ENCODE data around the gene ERBB2. TPM values are rescaled to one million over a fixed set of nuclear protein-coding genes. Genes with fewer than 3 reads are reported as not detected.

Gene ERBB2
- total RNA-seq, 4 donors from 2014 or later = 144 to 192 (median 173) TPM

DNA sequence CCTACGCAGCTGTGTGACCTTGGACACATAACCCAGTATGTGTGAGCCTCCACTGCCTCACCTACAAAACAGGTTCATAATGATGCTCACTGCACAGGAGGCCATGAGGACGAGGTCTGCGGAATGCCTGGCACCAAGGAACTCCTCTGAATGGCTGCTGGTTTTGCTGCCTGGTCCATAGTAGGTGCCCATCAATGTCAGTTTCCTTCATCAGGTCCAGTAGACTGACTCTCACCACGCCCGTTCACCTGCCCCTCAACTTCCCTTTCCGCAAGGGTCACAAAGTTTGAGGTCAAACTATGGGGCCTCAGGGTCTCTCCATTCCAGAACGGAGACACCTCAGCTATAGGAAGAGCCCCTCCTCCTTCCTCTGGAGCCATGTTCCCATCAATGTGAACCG is 22.8 kb upstream of the ERBB2 start:
- H3K9me3 ChIP-seq = no peaks in the 10 kb centered on the region
- H3K27ac ChIP-seq = no peak overlapping the region
- no peak for DNase-seq (ENCODE audit: low spot score in 2 of 2)
- peaks cover 28% of the 10 kb centered on the region for H3K4me1 ChIP-seq
- H3K4me3 ChIP-seq = no peak overlapping the region
- H3K27me3 ChIP-seq = no peaks in the 10 kb centered on the region
- WGBS = 90% methylated on average over 7 of the region's 8 CpGs
- H3K36me3 ChIP-seq = peaks cover 8% of the 10 kb centered on the region
- TF ChIP-seq CTCF (IDR thresholded peaks at IDR 0.05) (no peak), POLR2A (IDR thresholded peaks at IDR 0.05) (no peak), POLR2AphosphoS5 (IDR thresholded peaks at IDR 0.05) (no peak), EP300 (IDR thresholded peaks at IDR 0.05) (no peak)

DNA sequence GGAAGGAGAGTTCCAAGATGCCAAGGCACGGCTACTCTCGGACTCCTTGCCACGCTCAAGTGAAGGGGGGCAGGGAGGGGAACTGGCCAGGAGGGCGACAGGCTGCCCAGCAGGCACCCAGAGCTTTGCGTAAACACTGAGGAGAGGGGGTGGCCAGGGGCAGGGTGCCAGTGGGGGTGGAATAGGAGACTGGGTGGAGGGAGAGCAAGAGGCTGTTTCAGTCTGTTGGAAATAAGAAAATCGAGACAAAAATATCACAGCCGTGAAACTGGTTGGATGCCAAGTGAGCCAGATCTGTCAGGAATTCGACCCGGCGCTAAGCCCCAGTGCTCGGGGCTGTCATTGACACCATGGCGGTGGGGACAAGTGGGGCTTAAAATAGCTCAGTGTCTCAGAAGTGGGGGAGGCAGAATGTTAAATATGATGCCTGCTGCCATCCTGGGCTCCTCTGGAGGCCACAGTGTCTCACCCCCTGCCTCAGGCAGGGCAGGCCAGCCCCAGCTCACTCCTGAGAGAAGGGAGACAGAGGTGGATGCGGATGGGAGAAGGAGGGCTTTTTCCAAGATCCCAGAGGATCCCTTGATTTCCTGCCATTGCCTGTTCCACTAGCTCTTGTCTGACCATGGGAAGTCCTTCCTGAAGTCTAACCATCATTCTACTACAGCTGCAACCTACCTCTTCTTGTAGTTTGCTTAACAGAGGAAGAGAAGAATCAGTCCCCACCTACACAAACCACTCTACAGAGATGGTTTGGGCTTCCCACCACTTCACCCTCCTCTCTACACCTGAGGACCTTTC is 22.1 kb upstream of the ERBB2 start:
- Histone ChIP-seq H3K4me3 (no peak overlapping the region), H3K4me1 (peaks cover 25% of the 10 kb centered on the region), H3K27me3 (no peaks in the 10 kb centered on the region), H3K36me3 (peaks cover 11% of the 10 kb centered on the region), H3K27ac (no peak overlapping the region), H3K9me3 (no peaks in the 10 kb centered on the region)
- no peak for TF ChIP-seq POLR2AphosphoS5 (IDR thresholded peaks at IDR 0.05)
- no peak for TF ChIP-seq POLR2A (IDR thresholded peaks at IDR 0.05)
- no peak for TF ChIP-seq CTCF (IDR thresholded peaks at IDR 0.05)
- TF ChIP-seq EP300 (IDR thresholded peaks at IDR 0.05) = no peak
- WGBS = 66% methylated on average over 13 of the region's 13 CpGs
- DNase-seq (ENCODE audit: low spot score in 2 of 2) = peak in 1 of 2 donors; percentile 48

DNA sequence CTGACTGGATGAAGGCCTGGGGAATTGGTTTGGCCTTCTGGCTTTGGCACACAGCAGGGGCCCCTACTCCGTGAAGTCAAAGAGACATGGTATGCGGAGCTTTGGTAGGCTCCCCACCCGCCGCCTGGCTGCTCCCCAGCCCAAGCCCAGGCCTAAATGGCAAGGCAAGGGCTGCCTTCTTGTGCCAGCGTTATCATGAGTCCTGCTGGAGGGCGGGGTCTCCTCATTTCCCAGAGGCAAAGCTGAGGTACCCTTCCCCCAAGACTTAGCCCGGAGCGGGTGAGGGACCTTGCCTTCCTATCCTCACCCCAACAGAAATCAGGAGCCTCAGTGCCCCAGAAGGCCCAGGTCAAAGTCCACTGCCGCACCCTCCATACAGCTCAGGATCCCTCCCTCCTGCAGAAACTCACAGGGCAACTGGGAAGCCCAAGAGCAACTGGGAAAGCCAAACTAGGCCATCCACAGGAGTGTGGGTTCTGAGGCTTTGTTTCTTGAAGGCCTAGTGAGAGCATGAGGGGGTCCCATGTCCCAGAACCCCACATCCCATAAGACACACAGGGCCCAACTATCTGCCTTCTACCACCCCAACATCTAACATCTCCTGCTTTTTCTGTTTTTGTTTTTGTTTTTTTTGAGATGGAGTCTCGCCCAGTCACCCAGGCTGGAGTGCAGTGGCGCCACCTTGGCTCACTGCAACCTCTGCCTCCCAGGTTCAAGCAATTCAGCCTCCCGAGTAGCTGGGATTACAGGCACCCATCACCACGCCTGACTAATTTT is 21.3 kb upstream of the ERBB2 start:
- WGBS = 90% methylated on average over 13 of the region's 13 CpGs
- DNase-seq (ENCODE audit: low spot score in 2 of 2) = peak in 1 of 2 donors; percentile 56
- Histone ChIP-seq H3K27me3 (no peaks in the 10 kb centered on the region), H3K9me3 (no peaks in the 10 kb centered on the region), H3K4me1 (peaks cover 25% of the 10 kb centered on the region), H3K4me3 (no peak overlapping the region), H3K36me3 (peaks cover 19% of the 10 kb centered on the region), H3K27ac (no peak overlapping the region)
- TF ChIP-seq EP300 (IDR thresholded peaks at IDR 0.05) = no peak
- TF ChIP-seq POLR2A (IDR thresholded peaks at IDR 0.05) = no peak
- TF ChIP-seq CTCF (IDR thresholded peaks at IDR 0.05) = no peak
- no peak for TF ChIP-seq POLR2AphosphoS5 (IDR thresholded peaks at IDR 0.05)

- no peak for TF ChIP-seq POLR2AphosphoS5 (IDR thresholded peaks at IDR 0.05)
- no peak for TF ChIP-seq CTCF (IDR thresholded peaks at IDR 0.05)
- no peak for TF ChIP-seq EP300 (IDR thresholded peaks at IDR 0.05)
- H3K4me3 ChIP-seq = no peak overlapping the region
- no peak overlapping the region for H3K27ac ChIP-seq
- 82% methylated on average over 12 of the region's 12 CpGs for WGBS
- H3K4me1 ChIP-seq = peaks cover 19% of the 10 kb centered on the region
- H3K36me3 ChIP-seq = peaks cover 26% of the 10 kb centered on the region
- H3K9me3 ChIP-seq = no peaks in the 10 kb centered on the region
- H3K27me3 ChIP-seq = no peaks in the 10 kb centered on the region
- peak in 1 of 2 donors; percentile 48 for DNase-seq (ENCODE audit: low spot score in 2 of 2)
Measured at GRCh38 chr17:39679521-39680192, 20.2 kb upstream of the ERBB2 start.

Data from suprapubic skin (tissue), 4 donors.